Measurements from ENCODE around the gene RALGPS1.
"Not testable (repeated sequence)": the region's sequence is repeated elsewhere in the genome, so short reads cannot be mapped to it uniquely, and the experiment has no call there.

The RALGPS1 gene

GRCh38 chr9:126989847-126990842 is 75.6 kb downstream of the RALGPS1 start:
- DNase-seq (ENCODE audit: low read depth), result no peak

- DNase-seq (ENCODE audit: low read depth), result no peak
These were observed 76.6 kb downstream of the RALGPS1 start for GRCh38 chr9:126991183-126991582.

- no peak for DNase-seq (ENCODE audit: low read depth)
These were observed 77.8 kb downstream of the RALGPS1 start for GRCh38 chr9:126992427-126992826.

- no peak for DNase-seq (ENCODE audit: low read depth)
These were observed 84.9 kb downstream of the RALGPS1 start for GRCh38 chr9:126999315-127000068.

GRCh38 chr9:127004946-127005769 is 90.6 kb downstream of the RALGPS1 start:
- peak; percentile 58 for DNase-seq (ENCODE audit: low read depth)

- no peak for DNase-seq (ENCODE audit: low read depth)
These were observed 91.3 kb downstream of the RALGPS1 start for GRCh38 chr9:127005770-127006314.

GRCh38 chr9:127007638-127008037 is 93.1 kb downstream of the RALGPS1 start:
- DNase-seq (ENCODE audit: low read depth), result no peak

- no peak for DNase-seq (ENCODE audit: low read depth)
These were observed 93.5 kb downstream of the RALGPS1 start for GRCh38 chr9:127008076-127008475.

GRCh38 chr9:127011772-127012171 is 97.2 kb downstream of the RALGPS1 start:
- no peak for DNase-seq (ENCODE audit: low read depth)

GRCh38 chr9:127012250-127012649 is 97.7 kb downstream of the RALGPS1 start:
- no peak for DNase-seq (ENCODE audit: low read depth)

GRCh38 chr9:127013597-127013996 is 99.0 kb downstream of the RALGPS1 start:
- no peak for DNase-seq (ENCODE audit: low read depth)

GRCh38 chr9:127014216-127014909 is 99.8 kb downstream of the RALGPS1 start:
- no peak for DNase-seq (ENCODE audit: low read depth)

- DNase-seq (ENCODE audit: low read depth), result no peak
These were observed 100.4 kb downstream of the RALGPS1 start for GRCh38 chr9:127014910-127015540.

GRCh38 chr9:127015921-127016512 is 101.4 kb downstream of the RALGPS1 start:
- no peak for DNase-seq (ENCODE audit: low read depth)

- not testable (repeated sequence) for DNase-seq (ENCODE audit: low read depth)
These were observed 103.4 kb downstream of the RALGPS1 start for GRCh38 chr9:127017979-127018378.

GRCh38 chr9:127018935-127019334 is 104.4 kb downstream of the RALGPS1 start:
- DNase-seq (ENCODE audit: low read depth), result peak; percentile 63

GRCh38 chr9:127020036-127020801 is 105.6 kb downstream of the RALGPS1 start:
- no peak for DNase-seq (ENCODE audit: low read depth)

GRCh38 chr9:127020802-127021078 is 106.2 kb downstream of the RALGPS1 start:
- no peak for DNase-seq (ENCODE audit: low read depth)

GRCh38 chr9:127021664-127022363 is 107.2 kb downstream of the RALGPS1 start:
- DNase-seq (ENCODE audit: low read depth), result peak; percentile 96

Measured in iris pigment epithelial cell (primary cell).